Fibroblast of lung (primary cell): ENCODE measurements around the gene OARD1.

Source experiments
- CTCF ChIP-seq, 2 donors: IDR thresholded peaks in 1 of 2; conservative IDR thresholded peaks in 1 of 2; 1 replicate in 1 of 2; 2 replicates in 1 of 2; pipeline ENCODE4 v1.5.1; 2011 to 2012; ENCODE audit warnings: low read length in 2 of 2, control low read depth in 1 of 2, inconsistent platforms in 1 of 2, low read depth in 1 of 2, mild to moderate bottlenecking in 1 of 2
- EZH2 ChIP-seq: IDR thresholded peaks from 2 replicates; pipeline ENCODE4 v1.5.1; 2012; ENCODE audit warnings: low read length, control low read depth, mild to moderate bottlenecking; ENCODE audit errors: missing control alignments

DNA sequence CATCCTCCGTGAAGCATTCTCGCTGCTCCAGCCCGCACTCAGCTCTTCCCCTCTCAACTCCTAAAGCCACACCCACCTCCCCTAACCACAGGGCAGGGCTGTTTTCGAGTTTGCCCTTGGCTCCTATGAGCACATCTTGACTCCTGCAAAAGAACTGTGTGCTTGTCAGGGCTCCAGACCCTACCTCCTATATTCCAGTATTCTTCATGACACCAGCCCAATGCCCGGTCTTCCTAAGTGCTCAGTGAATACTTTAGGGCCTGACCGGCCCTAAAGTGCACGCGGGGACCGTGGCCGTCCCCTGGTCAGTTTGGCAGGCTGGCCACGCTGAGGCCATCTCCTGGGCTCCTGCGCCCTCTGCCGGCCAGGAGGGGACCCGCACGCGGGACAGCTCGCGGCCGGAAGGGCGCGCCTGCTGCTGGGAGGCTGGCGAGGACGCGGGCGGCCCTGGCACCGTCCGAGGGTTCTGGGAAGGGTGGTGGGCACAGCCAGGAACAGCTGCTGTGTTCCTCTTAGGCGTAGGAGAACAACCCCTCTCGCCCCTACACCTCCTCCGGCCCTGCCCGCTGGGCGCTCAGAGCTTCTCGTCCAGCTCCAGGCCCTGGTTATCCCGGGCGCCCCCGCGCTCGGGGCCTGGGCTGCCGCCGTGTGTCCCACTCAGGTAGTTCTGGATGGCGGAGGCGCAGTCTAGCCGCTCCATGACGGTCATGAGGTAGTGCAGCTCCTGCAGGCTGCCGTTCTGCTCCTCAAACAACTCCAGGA, 44.2 kb downstream of the OARD1 start:
- TF ChIP-seq CTCF (conservative IDR thresholded peaks at IDR 0.05 in 1 of 2, IDR thresholded peaks at IDR 0.05 in 1 of 2; ENCODE audit: low read depth in 1 of 2, low read length in 2 of 2) (peak; percentile 69 to 96), EZH2 (no peak)
